ENCODE results near the gene NCAPD3. TPM values are rescaled to one million over a fixed set of nuclear protein-coding genes. Genes with fewer than 3 reads are reported as not detected.

The NCAPD3 gene
- total RNA-seq, 1 experiment from 2014 or later, result 26.7 TPM

- Mint-ChIP-seq H3K4me3 (ENCODE audit: unreplicated experiment) (no peak overlapping the region), H3K27me3 (ENCODE audit: insufficient read depth, unreplicated experiment) (peaks cover 12% of the 10 kb centered on the region), H3K36me3 (ENCODE audit: insufficient read depth, unreplicated experiment) (no peaks in the 10 kb centered on the region), H3K9me3 (ENCODE audit: unreplicated experiment) (no peaks in the 10 kb centered on the region), H3K27ac (ENCODE audit: low read depth, unreplicated experiment) (peak overlapping the region; percentile 62), H3K4me1 (ENCODE audit: insufficient read depth, unreplicated experiment) (peaks cover 30% of the 10 kb centered on the region)
- no peak for DNase-seq (ENCODE audit: unreplicated experiment)
- ChIA-PET POLR2A (interaction anchor here (0.6 to 2.8 kb wide), 19 partner anchors 9 to 175 kb away, joined by 3 to 18 read pairs (median 4); partner anchors contain the start of gene VPS26B), CTCF (interaction anchor here (0.6 to 2.3 kb wide), 15 partner anchors 9 to 194 kb away, joined by 3 to 9 read pairs (median 4); no protein-coding TSS in a partner anchor)
- intact Hi-C loops (cut with micrococcal nuclease), result no loop called here
- BruUV-seq (replicated peaks), result no TSS peak
- TF ChIP-seq CTCF (IDR thresholded peaks at IDR 0.05; ENCODE audit: unreplicated experiment), result no peak
These were observed 102.7 kb downstream of the NCAPD3 start for GRCh38 chr11:134120921-134121526.

GRCh38 chr11:134120143-134120850 is 103.5 kb downstream of the NCAPD3 start:
- CTCF ChIA-PET, result interaction anchor here (0.6 to 2.1 kb wide), 19 partner anchors 11 to 281 kb away, joined by 3 to 12 read pairs (median 3); no protein-coding TSS in a partner anchor
- Mint-ChIP-seq H3K36me3 (ENCODE audit: insufficient read depth, unreplicated experiment) (no peaks in the 10 kb centered on the region), H3K9me3 (ENCODE audit: unreplicated experiment) (no peaks in the 10 kb centered on the region), H3K27ac (ENCODE audit: low read depth, unreplicated experiment) (peak overlapping the region; percentile 62), H3K27me3 (ENCODE audit: insufficient read depth, unreplicated experiment) (peaks cover 7% of the 10 kb centered on the region), H3K4me1 (ENCODE audit: insufficient read depth, unreplicated experiment) (peaks cover 30% of the 10 kb centered on the region), H3K4me3 (ENCODE audit: unreplicated experiment) (peak overlapping the region; percentile 45)
- intact Hi-C loops (cut with micrococcal nuclease), result no loop called here
- no TSS peak for BruUV-seq (replicated peaks)
- TF ChIP-seq CTCF (IDR thresholded peaks at IDR 0.05; ENCODE audit: unreplicated experiment), result no peak
- POLR2A ChIA-PET, result interaction anchor here (0.7 to 2.8 kb wide), 26 partner anchors 9 to 133 kb away, joined by 3 to 18 read pairs (median 4); partner anchors contain the start of genes ACAD8, THYN1 and VPS26B
- DNase-seq (ENCODE audit: unreplicated experiment), result peak; percentile 76

- no peaks in the 10 kb centered on the region for H3K36me3 Mint-ChIP-seq (ENCODE audit: insufficient read depth, unreplicated experiment)
- H3K4me1 Mint-ChIP-seq (ENCODE audit: insufficient read depth, unreplicated experiment), result peaks cover 30% of the 10 kb centered on the region
- peak; percentile 51 for DNase-seq (ENCODE audit: unreplicated experiment)
- intact Hi-C loops (cut with micrococcal nuclease), result no loop called here
- H3K27ac Mint-ChIP-seq (ENCODE audit: low read depth, unreplicated experiment), result peak overlapping the region; percentile 62
- no peak overlapping the region for H3K4me3 Mint-ChIP-seq (ENCODE audit: unreplicated experiment)
- POLR2A ChIA-PET, result interaction anchor here (0.5 to 2.8 kb wide), 12 partner anchors 13 to 219 kb away, joined by 3 to 18 read pairs (median 5); partner anchors contain the start of genes ACAD8, THYN1 and VPS26B
- no TSS peak for BruUV-seq (replicated peaks)
- no peak for TF ChIP-seq CTCF (IDR thresholded peaks at IDR 0.05; ENCODE audit: unreplicated experiment)
- CTCF ChIA-PET, result interaction anchor here (0.6 to 2.1 kb wide), 11 partner anchors 9 to 75 kb away, joined by 3 to 12 read pairs (median 6); no protein-coding TSS in a partner anchor
- H3K27me3 Mint-ChIP-seq (ENCODE audit: insufficient read depth, unreplicated experiment), result peaks cover 7% of the 10 kb centered on the region
- no peaks in the 10 kb centered on the region for H3K9me3 Mint-ChIP-seq (ENCODE audit: unreplicated experiment)
These were observed 104.7 kb downstream of the NCAPD3 start for GRCh38 chr11:134119094-134119493.

GRCh38 chr11:134118006-134118405 is 105.8 kb downstream of the NCAPD3 start:
- no TSS peak for BruUV-seq (replicated peaks)
- peaks cover 7% of the 10 kb centered on the region for H3K27me3 Mint-ChIP-seq (ENCODE audit: insufficient read depth, unreplicated experiment)
- CTCF ChIA-PET, result interaction anchor here (0.8 to 1.5 kb wide), 3 partner anchors 19 to 194 kb away, joined by 3 to 4 read pairs (median 3); no protein-coding TSS in a partner anchor
- no peaks in the 10 kb centered on the region for H3K36me3 Mint-ChIP-seq (ENCODE audit: insufficient read depth, unreplicated experiment)
- peaks cover 30% of the 10 kb centered on the region for H3K4me1 Mint-ChIP-seq (ENCODE audit: insufficient read depth, unreplicated experiment)
- H3K9me3 Mint-ChIP-seq (ENCODE audit: unreplicated experiment), result no peaks in the 10 kb centered on the region
- POLR2A ChIA-PET, result interaction anchor here (1.4 to 2.6 kb wide), 2 partner anchors 9 to 20 kb away, joined by 6 to 7 read pairs; no protein-coding TSS in a partner anchor
- no peak for DNase-seq (ENCODE audit: unreplicated experiment)
- H3K4me3 Mint-ChIP-seq (ENCODE audit: unreplicated experiment), result no peak overlapping the region
- TF ChIP-seq CTCF (IDR thresholded peaks at IDR 0.05; ENCODE audit: unreplicated experiment), result no peak
- peak overlapping the region; percentile 62 for H3K27ac Mint-ChIP-seq (ENCODE audit: low read depth, unreplicated experiment)
- intact Hi-C loops (cut with micrococcal nuclease), result no loop called here
